GM21723 (cell line): ENCODE measurements around the gene CASK.
"Not testable (repeated sequence)": the region's sequence is repeated elsewhere in the genome, so short reads cannot be mapped to it uniquely, and the experiment has no call there.

Experiments used
- ATAC-seq: cut with Tn5 transposase; IDR thresholded peaks from one replicate; pipeline ENCODE4 v1.9.1; 2021; ENCODE audit warnings: mild to moderate bottlenecking, moderate library complexity; ENCODE audit not compliant: unreplicated experiment

CASK gene

DNA sequence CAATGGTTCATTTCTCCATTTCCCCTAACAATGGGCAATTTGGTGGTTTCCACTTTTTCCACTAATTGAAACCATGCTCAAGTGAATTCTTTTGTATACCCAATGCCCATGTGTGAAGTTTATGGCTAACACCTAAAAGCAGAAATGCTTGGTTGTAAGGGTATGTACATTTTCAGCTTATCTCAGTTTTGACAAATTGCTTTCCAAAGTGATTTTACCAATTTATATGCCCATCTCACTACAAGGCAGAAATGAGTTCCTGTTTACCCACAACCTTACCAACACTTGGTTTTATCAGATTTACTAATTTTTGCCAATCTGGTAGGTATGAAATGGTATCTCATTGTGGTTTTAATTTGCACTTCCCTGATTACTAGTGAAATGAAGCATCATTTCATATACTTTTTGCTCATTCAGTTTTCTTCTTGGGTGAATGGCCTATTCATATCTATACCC is 219.8 kb downstream of the CASK start:
- no peak for ATAC-seq

DNA sequence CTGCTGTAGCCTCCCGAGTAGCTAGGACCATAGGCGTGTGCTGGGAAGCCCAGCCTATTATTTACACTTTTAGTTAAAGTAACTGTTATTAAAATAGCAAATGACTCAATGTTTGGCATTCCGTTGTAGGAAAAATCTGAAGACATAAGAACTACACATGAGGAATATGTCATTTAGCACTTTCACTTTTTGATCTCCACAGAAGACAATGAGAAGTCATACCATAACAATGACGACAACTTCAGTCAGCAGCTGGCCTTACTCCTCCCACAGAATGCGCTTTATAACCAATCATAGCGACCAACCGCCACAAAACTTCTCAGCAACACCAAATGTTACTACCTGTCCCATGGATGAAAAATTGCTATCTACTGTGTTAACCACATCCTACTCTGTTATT is 227.9 kb downstream of the CASK start:
- ATAC-seq: no peak

DNA sequence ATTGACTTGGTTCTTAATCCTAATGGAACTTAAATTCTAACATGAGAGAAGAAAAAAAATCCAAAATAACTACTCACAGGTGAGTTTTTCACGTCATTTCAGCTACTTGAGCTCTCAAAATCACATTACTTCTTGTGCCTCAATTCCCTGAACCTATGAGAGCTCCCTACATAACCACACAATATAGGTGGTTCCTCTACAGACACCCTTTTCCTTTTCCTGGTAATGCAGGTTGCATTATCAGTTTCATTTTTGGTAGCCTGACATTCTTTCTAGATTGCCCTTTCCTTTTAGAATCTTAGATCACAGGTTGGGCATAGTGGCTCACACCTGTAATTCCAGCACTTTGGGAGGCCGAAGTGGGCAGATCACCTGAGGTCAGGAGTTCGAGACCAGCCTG is 230.3 kb downstream of the CASK start:
- ATAC-seq: no peak

DNA sequence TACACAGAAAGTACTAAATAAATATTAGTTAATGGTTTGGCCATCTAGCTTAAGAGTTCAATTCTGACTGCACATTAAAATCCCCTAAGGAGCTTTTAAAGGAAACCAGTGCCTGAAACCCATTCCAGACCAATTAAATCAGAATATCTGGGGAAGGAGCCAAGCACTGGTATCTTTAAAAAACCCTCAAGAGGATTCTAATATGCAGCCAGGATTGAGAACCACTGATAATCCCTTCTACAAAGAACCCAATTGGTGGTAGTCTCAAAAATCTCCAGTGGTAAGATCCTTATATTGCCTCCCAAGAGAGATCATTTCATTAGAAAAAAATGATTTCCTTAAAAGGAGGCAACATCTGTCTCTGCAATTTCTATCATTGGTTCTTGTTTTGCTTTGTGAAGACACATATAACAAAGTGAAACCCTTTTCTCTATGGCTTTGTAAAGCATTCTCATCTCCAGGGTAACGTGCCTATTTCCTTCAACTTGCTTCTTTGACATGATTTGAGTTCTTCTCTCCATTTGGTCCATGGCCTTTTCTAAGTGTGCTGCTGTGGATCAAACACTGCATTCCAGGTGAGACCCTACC is 231.1 kb downstream of the CASK start:
- no peak for ATAC-seq

DNA sequence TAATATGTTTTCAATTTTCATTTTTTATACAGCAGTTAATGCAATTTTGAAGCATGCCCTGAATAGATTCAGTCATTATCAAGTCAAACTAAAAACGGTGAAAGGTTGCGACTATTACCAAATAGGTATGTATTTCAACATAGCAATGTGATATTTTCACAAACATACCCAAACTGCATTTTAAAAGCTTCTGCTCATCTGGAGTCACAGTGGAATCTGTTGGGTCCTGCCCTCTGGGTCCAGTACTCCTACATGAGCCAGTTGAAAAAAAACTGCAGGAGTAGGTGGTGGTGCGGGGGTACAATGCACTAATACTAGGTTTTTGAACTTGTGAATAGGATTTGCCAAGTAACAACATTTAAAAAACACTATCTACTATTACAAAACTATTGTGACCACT is 233.6 kb downstream of the CASK start:
- ATAC-seq: no peak

DNA sequence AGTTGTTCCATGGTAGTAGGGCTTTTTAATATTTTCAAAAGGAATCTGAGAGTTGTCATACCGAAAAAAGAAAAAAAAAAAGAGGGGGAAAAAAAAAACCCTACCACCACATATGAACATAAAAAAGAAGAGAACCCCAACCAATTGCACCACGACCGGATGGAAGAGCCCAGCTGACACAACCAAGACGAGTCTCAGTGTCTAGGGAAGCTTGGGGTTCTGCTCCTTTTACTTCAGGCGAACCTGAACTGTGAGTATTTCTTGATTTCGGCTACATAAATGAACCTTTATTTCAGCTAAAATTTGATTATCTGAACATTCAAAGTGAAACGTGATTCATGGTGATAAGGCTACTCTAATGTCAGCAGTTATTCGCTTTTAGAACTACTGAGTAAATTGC is 234.5 kb downstream of the CASK start, which contains the start of gene GPR34:
Gene GPR34, plus strand, starts transcription at position 139 of the 400 bp plus-strand sequence. CDS start 6,661 bp downstream, outside the sequence.
- ATAC-seq: no peak

DNA sequence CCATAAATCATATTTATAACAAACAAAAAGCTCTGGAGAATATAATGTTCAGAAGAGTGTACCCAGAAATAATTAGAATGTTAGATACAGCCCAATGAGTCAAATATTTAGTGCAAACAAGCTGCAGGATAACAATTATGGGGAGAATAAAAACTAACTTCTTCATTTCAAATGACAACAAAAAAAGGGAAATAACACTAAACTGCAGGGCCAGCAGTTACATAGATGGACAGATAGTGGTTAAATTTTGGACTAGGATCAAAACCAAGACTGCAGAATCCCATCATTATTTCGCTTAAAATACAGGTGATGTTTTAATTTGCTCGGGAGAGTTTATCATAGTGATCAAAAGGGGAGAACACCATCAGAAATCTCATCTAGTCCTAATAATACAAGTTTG is 235.2 kb downstream of the CASK start:
- no peak for ATAC-seq

DNA sequence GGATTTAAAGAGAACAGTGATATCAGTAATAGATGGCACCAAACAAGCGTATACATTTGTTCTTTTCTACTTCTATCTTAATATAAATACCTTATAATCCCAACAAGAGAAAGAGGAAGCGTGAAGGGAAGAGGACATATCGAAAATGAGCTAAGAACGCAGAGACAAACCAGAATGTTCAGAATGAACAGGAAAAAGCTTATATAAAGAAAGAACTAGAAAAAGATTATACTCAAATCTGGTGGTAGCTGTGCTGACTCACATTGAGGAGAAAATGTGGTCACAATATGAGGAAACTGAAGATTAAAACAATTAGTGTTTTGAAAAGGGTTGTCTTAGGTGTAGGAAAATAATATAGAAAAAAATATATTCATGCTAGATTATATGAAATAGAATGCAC is 236.6 kb downstream of the CASK start:
- no peak for ATAC-seq

DNA sequence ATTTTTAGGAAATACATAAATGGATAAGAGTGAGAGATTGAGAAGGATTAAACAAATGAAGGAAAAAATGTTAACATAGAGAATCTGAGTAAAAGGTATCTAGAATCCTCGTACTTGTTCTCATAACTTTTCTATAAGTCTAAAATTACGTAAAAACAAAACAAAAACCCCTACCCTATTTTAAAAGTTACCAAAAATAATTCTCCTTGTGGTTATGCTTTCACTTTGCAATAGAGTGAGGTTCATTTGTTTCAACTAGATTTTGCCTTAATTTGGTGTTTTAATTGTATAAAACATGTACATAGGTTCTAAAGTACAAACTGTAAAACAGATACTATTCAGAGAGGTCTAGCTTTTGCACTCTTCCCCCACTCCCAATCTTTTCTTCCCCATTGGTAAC is 238.4 kb downstream of the CASK start:
- ATAC-seq: no peak

DNA sequence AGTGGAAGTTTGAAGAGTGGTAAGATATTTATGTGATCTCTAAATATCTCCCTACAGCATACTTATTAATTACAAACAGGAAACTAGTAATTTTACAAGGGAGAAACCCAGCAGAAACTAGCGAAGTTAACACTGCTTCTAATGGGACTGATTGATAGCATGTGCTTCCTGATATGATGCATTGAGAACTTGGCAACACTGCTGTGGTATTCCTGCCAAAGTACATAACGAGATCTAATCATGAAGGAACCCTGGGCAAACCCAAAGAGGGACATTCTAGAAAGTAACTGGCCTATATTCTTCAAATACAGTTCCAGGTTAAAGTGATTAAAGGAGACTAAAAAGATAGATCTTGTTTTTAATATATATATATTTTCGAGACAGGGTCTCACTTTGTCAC is 239.2 kb downstream of the CASK start:
- no peak for ATAC-seq

DNA sequence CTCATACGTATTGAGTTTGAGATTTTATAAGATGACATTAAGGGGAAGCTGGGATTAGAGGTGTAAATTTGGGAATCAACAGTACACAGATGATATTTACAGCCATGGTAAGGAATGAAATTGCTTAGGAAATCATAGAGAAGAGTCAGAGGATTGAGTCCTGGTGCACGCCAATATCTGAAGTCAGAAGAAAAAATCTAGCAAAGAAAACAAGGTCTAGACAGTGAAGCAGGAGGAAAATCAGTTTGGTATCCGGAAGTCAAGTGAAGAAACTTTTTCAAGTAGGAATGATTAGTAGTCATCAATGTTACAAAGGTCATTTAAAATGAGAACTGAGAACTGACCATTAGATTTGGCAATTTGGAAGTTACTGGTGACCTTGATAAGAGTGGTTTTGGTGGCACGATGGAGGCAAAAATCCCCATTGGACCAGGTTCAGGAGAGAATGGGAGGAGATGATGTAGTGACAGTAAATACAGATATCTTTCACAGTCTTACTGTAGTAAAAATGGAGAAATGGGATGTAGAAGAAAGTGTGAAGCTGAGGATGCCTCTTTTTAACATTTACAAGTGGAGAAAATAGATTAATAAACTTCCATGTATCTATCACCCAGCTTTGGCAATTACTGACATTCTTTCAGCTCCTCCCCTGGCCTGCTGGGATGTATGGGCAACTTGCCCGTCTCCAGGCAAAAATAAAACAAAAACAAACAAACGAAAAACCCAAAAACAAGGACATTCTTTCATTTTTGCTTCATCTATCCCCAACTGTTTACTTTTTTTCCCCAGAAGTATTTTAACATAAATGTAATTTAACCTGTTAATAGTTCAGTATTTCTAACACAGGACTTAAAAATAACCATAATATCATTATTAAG is 245.9 kb downstream of the CASK start:
- no peak for ATAC-seq

DNA sequence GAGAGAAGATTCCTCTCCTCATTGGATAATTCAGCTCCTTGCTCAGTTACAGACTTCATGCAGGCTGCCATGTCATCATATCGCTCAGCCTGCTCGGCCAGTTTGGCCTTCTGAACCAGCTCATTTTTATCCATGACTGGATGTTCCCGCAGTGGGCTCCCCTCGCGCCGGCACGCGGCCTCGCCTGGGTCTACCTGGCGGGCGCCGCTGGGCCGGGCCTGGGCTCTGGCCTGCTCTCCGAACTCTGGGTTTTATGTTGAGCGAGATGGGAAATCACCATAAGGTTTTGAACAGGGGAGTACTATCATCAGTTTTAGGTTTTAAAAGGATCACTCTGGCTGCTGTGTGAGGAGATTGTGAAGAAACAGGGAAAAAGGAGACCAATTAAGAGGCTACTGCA is 247.0 kb downstream of the CASK start:
- not testable (repeated sequence) for ATAC-seq

DNA sequence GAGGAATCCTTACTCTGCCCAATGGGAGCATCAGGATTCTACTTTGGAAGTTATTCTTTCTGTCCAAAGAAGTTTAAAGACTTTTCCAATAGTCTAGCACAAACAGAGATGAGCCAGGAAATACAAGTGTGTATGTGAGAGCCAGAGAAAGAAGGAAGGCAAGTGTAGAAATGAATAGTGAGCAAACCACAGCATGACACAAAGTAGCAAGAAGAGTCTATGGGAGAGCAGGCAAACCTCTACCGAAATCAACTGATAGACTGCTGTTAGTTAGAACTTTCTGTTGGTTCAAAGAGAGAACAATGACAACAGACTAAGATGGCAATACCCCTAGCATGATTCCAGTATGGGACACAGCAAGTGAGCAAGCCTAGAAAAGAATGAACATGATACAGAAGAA is 250.7 kb downstream of the CASK start:
- ATAC-seq: no peak

DNA sequence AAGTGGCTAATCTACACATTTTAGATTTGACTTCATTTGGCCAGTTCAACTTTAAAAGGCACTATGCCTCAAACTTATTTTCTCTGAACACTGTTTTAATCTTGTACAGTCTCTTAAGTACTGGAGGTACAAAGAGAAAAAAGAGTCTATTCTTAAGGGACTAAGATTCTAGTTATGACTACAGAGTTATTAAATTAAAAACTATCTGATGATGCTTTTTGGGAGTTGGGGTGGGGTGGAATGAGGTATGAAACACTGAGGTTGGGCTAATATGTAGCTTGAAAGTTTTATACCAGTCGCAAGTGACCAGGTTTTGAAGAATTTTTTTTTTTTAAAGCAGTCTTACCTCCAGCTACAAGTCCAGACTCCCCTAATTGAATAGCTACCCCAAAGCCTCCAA is 252.3 kb downstream of the CASK start:
- ATAC-seq: no peak

DNA sequence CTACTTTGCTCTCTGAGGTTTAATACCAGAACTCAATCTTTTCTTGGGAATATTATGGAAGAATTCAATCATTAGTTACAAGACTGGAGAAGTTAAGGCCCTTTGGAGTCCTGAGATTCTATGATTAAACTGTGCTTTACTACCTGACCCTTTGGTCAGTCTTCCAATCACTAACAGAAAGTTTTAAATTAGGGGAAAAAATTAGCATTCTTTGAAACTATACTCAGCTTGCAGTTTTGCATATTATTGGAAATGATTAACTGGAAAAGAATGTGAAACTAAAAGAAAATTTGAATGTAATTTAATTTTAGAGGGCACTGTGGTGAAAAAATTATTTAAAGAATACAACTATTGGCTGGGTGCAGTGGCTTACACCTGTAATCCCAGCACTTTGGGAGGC is 253.2 kb downstream of the CASK start:
- no peak for ATAC-seq

DNA sequence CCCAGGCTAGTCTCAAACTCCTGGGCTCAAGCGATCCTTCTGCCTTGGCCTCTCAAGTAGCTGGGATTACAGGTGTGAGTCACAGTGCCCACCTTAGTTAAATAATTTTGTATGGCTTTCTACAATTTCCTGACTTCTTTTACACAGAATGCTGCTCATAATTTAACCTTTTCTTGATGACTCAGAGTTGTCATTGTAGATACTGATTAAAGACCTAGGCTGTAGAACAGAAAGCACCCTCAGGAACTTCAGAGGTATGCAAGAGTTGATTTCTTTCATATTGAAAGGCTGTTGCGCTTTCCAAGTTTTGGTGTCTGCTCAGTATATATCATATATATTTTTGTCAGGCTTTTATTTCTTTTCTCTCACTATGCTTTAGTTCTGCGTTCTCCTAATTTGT is 255.7 kb downstream of the CASK start:
- no peak for ATAC-seq

DNA sequence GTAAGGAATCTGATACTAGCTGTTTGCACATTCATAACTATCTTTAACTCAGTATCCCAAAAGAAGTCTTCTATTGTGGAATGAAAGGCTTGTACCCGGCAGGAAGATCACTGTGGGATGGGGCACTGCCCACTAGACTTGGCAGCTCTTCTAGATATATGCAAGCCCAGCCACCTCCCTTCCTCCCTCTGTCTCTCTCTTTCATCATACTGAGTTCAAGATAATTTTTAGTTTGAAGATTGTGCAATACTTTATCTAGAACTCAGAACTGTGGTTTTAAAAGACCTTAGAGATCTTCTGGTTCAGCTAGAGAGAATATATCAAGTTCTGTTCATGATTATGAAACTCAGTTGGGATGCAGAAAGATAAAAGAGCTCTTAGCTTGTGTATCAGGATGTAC is 257.1 kb downstream of the CASK start:
- ATAC-seq: no peak

DNA sequence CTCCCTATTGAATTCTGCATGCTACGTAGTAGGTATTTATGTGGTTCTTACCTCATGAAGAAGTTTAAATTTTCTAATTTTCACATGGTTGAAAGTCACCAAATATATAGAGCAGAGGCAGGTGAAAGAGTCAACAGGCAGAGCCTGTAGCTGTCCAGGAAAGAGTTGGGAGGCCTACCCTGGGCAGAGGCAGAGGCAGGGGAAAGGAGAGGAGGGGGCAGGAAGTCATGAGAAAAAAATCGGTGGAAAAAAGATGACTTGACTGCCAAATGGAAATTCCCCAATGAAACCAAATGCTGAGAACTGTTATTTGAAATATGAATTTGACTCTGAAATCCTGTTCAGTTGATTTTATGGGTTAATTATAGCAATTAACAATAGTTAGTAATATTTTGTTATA is 257.7 kb downstream of the CASK start:
- ATAC-seq: no peak

DNA sequence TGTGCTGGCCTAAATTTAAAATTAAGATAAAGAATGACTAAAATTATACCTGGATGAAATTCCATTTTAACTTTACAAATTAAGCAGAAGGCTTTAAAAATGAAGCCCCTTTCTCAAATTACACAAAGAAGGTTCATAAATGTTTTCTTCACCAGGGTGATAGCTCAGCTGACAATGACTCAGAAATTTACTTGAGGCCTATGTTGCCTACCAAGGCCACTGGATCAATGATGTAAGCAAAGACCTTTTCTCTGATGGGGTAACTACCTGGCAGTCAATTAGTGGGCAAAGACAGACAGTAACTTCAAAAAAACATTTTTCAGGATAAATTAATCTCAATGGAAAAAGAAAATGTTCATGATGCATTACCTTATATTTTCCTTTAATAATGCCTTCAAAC is 258.4 kb downstream of the CASK start:
- ATAC-seq: no peak

DNA sequence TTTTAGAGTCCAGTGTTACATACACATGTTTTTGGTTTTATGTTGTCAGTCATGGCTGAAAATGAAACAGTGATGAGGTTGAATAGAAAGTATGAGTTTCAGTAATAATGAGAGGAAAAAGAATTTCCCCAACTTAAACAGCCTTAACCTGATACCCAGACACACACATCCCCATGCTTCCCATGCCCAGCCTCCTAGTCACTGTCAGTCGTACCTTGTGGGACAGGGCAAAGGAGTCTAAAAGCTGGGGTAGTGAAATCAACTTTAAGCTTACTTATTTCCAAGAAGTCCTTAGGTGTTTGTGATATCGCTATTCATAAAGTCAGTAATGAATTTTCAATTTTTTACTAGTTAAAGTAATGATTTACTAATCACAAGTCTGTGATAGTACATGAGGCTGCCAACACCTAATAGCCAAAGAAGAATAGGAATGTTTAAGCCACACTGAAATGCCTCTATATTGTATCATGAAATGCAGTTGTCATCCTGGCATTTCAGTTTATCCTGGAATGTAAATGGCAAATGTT is 258.9 kb downstream of the CASK start:
- ATAC-seq: peak; percentile 89

DNA sequence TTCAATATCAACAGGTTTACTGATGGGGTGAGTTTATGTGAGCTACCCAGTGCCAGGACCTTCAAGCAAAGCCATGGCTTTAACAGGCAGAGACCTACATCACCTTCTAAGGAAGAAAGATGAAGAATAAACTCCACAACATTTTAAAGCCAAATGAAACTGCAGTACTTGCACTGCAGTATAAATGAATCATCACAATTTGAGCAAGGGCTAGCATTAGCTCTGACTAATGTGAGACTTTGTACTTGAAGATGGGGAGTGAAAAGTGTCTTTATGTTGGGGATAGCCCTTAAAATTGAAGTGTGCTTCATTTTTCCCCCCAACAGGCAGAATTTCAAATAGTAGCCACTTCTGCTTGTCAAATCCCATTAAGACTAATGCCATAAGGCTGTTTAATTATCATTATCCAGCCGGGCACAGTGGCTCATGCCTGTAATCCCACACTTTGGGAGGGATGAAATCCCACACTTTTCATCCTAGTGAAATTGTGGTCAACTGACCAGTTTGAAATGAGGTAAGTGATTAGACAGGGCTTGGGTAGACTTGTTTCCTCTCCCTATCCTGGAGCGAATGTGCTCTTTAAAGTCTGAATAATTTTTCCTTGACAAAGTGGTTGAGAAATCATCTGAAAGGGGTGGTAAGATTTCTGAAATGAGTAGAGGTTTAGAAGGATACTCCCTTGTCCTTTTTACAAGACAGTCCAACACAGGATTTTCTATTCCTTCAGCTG is 261.8 kb downstream of the CASK start:
- no peak for ATAC-seq

DNA sequence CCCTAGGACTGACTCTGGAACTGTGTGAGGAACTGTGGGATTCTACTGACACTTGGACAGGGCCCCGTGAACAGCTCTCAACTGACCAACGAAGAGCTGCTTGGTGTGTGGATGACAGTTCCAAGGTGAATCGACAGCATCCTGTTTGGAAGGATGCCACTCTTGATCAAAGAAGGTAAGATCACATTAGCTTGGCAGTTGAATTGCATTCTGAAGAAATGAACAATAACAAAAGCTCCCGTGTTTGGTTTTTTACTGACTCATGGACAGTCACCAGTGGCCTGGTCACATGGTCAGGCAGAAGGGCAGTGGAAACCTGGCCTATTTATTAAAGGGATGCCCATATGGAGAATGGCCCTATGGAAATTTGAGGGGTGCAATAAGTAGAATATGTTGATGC is 267.7 kb downstream of the CASK start:
- no peak for ATAC-seq
